Panc1 (cell line): Measurements from ENCODE around the gene MSH3.

ENCODE experiments used
- POLR2AphosphoS5 ChIP-seq: IDR thresholded peaks from 2 replicates; pipeline ENCODE4 v1.6.1; 2012; ENCODE audit warnings: mild to moderate bottlenecking, low read depth, low read length, moderate library complexity
- SIN3A ChIP-seq: IDR thresholded peaks from 2 replicates; pipeline ENCODE4 v1.6.1; 2012; ENCODE audit warnings: low read depth, mild to moderate bottlenecking, low read length, moderate library complexity, borderline replicate concordance; ENCODE audit not compliant: insufficient read depth
- TCF7L2 ChIP-seq: IDR thresholded peaks from 2 replicates; pipeline ENCODE4 v1.6.1; 2011; ENCODE audit warnings: mild to moderate bottlenecking, low read depth, low read length, inconsistent platforms
- TF ChIP-seq, protein P1 (sequence below): fragments of 450-650 bp; IDR thresholded peaks from 2 replicates; pipeline ENCODE4 v1.5.1; 2017; ENCODE audit warnings: mild to moderate bottlenecking

DNA sequence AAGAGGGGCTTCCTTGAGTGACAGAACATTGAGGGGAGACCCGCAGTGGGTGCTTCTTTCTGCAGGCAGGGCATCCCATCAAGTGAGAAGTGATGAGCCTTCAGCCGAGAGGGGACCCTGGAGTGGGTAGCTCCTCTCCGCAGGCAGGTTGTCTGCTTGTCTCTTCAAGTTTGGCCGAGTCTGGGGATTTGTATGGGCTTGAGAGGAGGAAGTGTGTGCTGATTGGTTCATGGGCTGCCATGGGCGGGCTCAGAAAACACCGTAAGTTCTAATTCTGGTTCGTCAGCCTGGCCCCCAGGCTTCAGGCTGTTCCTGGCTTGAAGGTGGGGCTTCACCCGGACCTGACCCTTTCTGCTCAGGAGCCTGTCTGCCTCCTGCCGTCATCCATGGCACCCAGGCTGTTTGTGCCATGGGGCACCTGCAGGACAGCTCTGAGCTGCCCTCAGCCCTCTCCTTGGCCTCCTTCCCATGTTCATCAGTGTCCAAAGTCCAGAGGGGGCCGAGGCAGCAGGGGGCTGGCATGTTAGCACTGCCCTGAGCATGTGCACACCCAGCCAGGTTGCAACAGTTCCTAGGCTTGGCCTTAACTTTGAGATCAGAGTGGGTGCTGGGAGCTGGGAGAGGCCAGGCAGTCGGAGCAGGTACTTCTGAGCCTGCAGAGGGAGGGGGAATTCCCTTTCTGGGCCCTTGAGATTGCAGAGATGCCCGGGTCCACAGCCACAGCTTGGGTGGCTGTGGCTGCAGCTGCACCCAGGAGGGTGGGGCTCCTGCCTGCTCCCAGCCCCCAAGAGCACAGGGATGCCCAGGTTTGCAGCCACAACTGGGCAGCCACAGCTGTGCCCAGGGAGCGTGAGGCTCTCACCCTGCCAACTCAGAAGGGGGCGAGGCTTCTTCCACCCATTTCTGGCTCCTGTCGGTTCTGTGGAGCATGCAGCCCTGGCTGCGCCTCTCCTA lies 13.8 kb downstream of the MSH3 start:
- TF ChIP-seq, protein P1, sequence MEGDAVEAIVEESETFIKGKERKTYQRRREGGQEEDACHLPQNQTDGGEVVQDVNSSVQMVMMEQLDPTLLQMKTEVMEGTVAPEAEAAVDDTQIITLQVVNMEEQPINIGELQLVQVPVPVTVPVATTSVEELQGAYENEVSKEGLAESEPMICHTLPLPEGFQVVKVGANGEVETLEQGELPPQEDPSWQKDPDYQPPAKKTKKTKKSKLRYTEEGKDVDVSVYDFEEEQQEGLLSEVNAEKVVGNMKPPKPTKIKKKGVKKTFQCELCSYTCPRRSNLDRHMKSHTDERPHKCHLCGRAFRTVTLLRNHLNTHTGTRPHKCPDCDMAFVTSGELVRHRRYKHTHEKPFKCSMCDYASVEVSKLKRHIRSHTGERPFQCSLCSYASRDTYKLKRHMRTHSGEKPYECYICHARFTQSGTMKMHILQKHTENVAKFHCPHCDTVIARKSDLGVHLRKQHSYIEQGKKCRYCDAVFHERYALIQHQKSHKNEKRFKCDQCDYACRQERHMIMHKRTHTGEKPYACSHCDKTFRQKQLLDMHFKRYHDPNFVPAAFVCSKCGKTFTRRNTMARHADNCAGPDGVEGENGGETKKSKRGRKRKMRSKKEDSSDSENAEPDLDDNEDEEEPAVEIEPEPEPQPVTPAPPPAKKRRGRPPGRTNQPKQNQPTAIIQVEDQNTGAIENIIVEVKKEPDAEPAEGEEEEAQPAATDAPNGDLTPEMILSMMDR, result no peak
- no peak for TF ChIP-seq POLR2AphosphoS5
- no peak for TF ChIP-seq SIN3A
- no peak for TF ChIP-seq TCF7L2
